Activated T-cell treated with anti-CD3 and anti-CD28 coated beads for 1 hour (primary cell): Measurements from ENCODE around the gene TMCO1.
"Not testable (repeated sequence)": the region's sequence is repeated elsewhere in the genome, so short reads cannot be mapped to it uniquely, and the experiment has no call there.

Experiments
- DNase-seq: peaks from one replicate; pipeline ENCODE4 v3.0.0-alpha.2; 2020; ENCODE audit warnings: low read depth

TMCO1 gene, protein sequence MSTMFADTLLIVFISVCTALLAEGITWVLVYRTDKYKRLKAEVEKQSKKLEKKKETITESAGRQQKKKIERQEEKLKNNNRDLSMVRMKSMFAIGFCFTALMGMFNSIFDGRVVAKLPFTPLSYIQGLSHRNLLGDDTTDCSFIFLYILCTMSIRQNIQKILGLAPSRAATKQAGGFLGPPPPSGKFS

DNA sequence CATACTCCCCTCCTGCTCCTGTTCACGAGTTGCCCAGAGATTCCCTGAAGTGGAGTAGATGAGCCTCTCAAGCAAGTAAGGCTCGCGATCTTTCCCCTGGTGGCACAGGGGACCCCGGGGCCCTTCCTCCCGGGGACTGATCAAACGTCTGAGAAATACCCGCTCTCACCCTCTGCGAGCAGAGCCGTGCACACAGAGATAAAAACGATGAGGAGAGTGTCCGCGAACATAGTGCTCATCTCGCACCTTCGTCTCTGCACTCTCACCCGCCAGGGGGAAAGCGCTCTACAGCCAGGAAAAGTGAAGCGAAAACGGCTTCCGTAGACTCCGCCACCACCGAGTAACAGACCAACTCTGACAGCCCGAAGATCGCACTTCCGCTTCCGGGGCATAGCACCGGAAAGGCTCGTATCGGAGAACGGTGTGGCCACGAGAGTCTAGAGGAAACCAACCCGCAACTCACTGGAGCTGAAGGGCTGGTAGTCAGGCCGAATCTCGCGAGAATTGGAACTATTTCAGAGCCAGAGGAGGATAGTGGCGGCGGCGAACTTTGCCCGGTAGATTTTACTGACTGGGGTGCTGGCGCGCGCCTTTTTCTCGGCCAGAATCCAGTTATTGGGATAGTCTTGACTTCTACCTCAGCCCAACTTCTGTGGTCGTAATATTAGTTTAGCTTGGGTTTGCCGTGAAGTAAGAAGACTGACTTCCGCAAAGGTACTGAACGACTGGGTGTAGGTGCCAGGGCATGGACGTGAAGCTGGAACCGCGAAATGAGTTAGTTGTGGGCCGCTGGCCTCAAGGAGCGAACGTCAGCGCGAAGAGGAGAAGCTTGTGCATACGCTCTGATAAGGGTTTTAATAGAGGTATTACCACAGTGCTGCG, at the start of gene TMCO1:
TMCO1 (minus strand) TSS at position 356 of the 882 bp plus-strand sequence; CDS start at position 239, 117 bp downstream.
- DNase-seq, result peak; percentile 86

DNA sequence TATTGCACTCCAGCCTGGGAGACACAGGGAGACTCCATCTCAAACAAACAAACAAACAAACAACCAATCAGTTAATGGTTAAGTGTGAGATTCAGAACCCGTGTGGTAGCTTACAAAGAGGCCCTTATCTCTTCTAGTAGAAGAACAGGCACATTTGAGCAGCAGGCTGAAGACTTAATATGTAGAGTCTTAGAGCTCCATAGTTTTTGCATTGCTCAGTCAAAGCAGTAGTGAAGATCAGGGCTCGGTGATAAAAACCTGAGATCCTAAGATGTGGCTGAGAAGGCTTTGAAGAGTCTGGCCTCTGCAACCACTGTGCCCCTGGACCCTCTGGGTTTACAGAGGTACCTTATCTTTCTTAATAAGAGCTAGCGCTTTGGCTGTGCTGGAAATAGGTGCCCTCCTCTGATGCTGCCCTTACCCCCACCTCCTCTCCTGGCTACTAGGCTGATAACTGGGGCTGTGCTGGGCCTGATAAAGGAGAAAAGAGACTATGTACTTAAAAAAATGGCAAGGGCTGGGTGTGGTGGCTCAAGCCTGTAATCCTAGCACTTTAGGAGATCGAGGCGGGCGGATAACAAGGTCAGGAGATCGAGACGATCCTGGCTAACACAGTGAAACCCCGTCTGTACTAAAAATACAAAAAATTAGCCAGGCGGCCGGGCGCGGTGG, 48.3 kb upstream of the TMCO1 start:
- DNase-seq, result no peak

GRCh38 chr1:165816157-165816556, 47.5 kb upstream of the TMCO1 start:
- DNase-seq, result no peak

- DNase-seq, result no peak
Measured at GRCh38 chr1:165815725-165816124, 47.1 kb upstream of the TMCO1 start.

DNA sequence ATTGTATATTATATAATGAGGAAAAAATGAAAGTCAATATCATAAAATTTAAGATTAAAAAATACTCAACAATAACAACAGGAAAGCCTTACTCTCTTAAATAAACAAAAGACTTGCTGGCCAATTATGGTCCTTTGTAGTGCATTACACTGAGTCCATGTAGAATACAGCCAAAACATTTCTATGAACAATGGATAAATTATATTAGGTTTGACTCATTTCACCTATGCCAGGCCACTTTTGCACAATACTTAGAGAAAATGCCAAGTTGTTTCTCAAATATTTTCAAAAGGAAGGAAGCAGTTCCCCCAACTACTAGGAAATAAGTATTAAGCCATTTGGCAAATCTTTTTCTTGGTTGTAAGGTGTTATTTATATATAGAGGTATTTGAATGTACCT, 38.9 kb upstream of the TMCO1 start:
- DNase-seq, result no peak

- not testable (repeated sequence) for DNase-seq
Measured at GRCh38 chr1:165804513-165804912, 35.8 kb upstream of the TMCO1 start.

DNA sequence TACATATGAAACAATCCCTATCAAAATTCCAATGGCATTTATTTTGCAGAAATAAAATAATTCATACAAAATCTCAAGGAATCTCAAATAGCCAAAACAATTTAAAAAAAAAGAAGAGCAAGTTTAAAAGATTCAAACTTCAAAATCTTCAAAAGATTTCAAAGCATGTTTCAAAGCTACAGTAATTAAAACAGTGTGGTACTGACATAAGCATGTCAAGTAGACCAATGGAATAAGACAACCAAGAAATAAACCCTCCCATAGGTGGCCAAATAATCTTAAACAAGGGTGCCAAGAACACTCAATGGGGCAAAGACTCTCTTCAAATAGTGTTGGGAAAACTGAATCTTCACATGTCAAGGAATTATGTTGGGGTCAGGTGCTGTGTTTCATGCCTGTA, 30.7 kb upstream of the TMCO1 start:
- DNase-seq, result no peak

GRCh38 chr1:165795894-165796293, 27.2 kb upstream of the TMCO1 start:
- no peak for DNase-seq

DNA sequence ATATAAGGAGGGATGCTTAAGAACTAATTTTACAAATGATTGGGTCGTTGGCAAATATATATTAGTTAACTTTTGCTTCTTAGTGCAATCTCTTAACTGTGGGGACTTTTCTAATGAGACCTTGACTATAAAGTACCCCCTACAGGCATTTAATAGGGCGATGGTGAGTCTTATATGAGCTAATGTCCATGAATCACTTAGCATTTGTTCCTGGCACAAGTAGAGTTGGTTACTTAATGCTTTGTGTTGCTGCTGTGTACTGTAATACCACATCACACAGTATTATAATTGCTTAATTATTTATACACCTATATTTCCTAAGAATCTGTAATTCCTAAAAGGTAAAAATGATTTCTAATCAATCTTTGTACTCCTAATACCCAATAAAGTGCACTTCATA, 25.3 kb upstream of the TMCO1 start:
- no peak for DNase-seq

GRCh38 chr1:165787741-165788140, 19.1 kb upstream of the TMCO1 start:
- DNase-seq, result no peak

GRCh38 chr1:165783519-165783918, 14.9 kb upstream of the TMCO1 start:
- not testable (repeated sequence) for DNase-seq

DNA sequence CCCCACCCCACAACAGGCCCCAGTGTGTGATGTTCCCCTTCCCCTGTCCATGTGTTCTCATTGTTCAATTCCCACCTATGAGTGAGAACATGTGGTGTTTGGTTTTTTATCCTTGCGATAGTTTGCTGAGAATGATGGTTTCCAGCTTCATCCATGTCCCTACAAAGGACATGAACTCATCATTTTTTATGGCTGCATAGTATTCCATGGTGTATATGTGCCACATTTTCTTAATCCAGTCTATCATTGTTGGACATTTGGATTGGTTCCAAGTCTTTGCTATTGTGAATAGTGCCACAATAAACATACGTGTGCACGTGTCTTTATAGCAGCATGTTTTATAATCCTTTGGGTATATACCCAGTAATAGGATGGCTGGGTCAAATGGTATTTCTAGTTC, 9.5 kb upstream of the TMCO1 start:
- DNase-seq, result not testable (repeated sequence)

DNA sequence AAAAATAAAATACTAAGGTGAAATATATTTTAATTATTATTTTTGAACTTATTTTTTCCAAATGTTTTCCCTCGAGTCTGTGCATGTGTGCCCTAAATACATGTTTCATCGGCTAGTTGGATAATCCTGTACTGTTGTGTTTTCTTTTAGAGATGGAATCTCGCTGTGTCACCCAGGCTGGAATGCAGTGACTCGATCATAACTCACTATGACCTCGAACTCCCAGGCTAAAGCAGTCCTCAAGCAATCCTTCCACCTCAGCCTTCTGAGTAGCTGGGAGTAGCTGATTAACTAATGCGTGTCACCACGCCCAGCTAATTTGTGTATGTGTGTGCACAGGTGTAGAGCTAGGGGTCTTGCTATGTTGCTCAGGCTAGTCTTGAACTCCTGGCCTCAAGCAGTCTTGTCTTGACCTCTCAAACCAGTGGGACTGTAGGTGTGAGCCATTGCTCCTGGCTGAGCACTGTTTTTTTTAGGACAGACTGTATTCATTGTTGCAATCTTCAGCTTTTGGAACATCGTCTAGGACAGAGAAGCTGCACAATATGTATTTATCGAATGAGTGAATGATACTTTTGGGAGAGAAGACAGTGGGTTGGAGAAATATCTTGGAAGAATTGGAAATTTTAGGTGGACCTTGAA, 4.8 kb upstream of the TMCO1 start:
- DNase-seq, result no peak

DNA sequence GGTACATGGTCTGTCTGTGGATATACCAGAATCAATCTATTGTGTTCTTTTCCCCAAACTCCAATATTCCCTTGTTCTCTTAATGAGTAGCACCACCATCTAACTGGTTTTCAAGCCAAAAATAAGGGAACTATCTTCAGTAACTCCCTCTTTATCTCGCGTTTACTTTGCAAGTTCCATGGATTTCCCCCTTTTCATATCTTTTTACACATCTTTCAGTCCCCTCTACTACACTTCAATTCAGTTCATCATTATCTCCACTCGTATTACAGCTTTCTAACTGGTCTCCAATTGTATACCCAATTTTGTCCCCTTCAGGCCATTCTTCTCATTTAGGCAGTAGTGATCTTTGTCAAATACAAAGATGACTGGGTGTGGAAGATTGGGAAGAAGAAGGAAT, 4.1 kb upstream of the TMCO1 start:
- DNase-seq, result no peak

DNA sequence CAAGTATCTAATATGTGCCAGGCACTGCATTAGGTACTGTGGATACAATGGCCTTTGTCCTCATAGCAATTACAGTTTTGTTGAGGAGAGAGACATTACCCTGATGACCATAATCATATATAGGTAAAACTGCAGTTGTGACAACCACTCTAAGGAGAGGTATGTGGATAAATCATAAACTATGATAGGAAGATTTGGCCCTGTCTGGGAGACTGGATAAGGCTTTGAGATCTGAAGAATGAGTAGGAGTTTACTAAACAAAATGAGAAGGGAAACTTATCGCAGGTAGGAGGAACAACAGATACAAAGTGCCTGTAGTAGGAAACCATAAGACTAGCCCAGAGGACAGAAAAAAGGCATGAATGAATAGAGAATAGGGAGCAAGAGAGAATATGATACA, 4.4 kb downstream of the TMCO1 start:
- no peak for DNase-seq

DNA sequence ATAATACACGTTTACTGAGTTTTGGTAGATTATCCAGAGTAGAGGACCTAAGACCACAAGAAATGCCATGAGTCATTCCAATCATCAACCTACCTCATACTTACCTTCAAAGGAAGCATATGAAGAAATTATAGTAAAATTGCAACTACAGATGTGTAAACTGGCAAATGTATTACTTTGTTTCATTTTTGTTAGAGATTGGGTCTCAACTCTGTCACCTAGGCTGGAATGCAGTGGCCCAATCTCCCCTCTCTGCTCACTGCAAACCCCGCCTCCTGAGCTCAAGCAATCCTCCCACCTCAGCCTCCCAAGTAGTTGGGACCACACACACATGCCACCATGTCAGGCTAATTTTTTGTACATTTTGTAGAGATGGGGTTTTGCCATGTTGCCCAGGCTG, 5.2 kb downstream of the TMCO1 start:
- no peak for DNase-seq

GRCh38 chr1:165762725-165763124, 5.9 kb downstream of the TMCO1 start:
- no peak for DNase-seq

GRCh38 chr1:165759095-165759494, 9.6 kb downstream of the TMCO1 start:
- DNase-seq, result no peak

DNA sequence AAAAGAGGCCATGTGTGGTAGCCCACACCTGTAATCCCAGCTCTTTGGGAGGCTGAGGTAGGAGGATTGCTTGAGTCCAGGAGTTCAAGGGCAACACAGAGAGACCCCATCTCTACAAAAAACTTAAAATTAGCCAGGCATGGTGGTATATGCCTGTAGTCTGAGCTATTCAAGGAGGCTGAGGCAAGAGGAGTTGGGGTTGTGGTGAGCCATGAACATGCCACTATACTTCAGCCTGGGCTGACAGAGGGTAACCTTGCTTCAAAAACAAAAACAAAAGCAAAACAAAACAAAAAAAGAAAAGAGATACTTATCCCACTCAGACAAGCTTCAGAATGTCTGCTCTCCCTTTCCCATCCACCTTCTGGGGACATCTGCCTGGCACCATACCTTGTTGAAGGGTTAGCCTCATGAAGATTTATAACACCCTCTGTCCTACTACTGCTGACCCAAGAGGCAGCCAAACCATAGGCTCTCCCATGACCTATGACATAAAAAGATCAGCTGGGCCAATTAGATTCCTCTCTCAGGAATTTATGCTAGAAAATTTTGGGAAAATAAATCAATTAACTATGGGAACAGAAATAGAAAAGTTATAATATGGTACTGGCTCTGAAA, 13.2 kb downstream of the TMCO1 start:
- no peak for DNase-seq

- no peak for DNase-seq
Measured at GRCh38 chr1:165753934-165754333, 14.7 kb downstream of the TMCO1 start.

DNA sequence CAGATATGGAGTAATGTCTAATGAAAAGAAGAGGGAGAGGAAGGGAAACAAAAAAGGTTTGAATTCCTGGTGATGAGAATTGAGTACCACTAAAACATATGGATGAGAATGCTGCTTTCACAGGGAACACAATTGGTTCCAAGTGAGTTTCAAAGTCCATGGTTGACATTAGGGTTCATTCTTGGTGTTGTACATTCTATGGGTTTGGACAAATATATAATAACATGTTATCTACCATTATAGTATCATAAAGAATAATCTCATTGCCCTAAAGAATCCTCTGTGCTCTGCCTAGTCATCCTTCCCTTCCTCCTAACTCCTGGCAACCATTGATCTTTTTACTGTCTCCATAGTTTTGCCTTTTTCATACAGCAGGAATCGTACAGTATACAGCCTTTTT, 20.1 kb downstream of the TMCO1 start:
- no peak for DNase-seq
